ENCODE measurements around the gene AANAT.

DNA sequence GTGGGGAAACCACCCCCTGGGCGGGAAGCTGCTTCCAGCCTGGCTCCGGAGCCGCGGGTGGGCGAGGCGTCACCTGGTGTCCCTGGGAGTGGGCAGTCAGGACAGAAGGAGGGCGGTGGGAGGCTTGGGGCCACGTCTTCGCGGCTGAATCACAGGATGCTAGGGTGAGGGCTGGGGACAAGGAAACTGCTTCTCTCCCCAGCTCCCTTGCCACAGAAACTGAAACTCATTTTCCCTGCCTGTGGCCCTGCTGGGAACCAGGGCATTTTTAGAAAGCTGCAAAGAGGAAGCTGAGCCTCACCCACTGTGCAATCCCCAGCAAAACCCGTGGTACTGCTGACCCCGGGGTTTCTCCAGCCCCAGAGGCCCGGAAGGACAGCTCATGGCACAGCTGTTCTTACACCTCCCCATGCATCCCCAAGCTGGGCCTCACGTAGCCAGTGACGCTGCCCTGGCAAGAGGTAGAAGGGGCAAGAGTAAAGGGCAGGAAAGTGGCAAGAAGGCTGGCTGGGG lies 25.6 kb downstream of the AANAT start:
- TF ChIP-seq, protein P1, sequence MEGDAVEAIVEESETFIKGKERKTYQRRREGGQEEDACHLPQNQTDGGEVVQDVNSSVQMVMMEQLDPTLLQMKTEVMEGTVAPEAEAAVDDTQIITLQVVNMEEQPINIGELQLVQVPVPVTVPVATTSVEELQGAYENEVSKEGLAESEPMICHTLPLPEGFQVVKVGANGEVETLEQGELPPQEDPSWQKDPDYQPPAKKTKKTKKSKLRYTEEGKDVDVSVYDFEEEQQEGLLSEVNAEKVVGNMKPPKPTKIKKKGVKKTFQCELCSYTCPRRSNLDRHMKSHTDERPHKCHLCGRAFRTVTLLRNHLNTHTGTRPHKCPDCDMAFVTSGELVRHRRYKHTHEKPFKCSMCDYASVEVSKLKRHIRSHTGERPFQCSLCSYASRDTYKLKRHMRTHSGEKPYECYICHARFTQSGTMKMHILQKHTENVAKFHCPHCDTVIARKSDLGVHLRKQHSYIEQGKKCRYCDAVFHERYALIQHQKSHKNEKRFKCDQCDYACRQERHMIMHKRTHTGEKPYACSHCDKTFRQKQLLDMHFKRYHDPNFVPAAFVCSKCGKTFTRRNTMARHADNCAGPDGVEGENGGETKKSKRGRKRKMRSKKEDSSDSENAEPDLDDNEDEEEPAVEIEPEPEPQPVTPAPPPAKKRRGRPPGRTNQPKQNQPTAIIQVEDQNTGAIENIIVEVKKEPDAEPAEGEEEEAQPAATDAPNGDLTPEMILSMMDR (tag by site-specific recombination; IDR thresholded peaks at IDR 0.05), result no peak
- TF ChIP-seq, protein P2, sequence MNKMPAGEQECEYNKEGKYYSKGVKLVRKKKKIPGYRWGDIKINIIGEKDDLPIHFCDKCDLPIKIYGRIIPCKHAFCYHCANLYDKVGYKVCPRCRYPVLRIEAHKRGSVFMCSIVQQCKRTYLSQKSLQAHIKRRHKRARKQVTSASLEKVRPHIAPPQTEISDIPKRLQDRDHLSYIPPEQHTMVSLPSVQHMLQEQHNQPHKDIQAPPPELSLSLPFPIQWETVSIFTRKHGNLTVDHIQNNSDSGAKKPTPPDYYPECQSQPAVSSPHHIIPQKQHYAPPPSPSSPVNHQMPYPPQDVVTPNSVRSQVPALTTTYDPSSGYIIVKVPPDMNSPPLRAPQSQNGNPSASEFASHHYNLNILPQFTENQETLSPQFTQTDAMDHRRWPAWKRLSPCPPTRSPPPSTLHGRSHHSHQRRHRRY (tag by site-specific recombination; IDR thresholded peaks at IDR 0.05), result no peak
- TF ChIP-seq ZNF624 (tag by site-specific recombination; IDR thresholded peaks at IDR 0.05) (no peak), ZNF658 (tag by site-specific recombination; IDR thresholded peaks at IDR 0.05) (no peak), ZNF747 (tag by site-specific recombination; IDR thresholded peaks at IDR 0.05) (no peak), ZNF211 (tag by site-specific recombination; IDR thresholded peaks at IDR 0.05; ENCODE audit: low read depth) (no peak), ZNF274 (IDR thresholded peaks at IDR 0.05; ENCODE audit: low read length) (no peak), ZNF274 (tag by site-specific recombination; IDR thresholded peaks at IDR 0.05; ENCODE audit: borderline replicate concordance) (no peak), ZNF221 (tag by site-specific recombination; IDR thresholded peaks at IDR 0.05; ENCODE audit: borderline replicate concordance) (no peak), ZNF324 (tag by site-specific recombination; IDR thresholded peaks at IDR 0.05) (no peak), YY1 (tag by site-specific recombination; IDR thresholded peaks at IDR 0.05) (no peak), ZNF510 (tag by site-specific recombination; IDR thresholded peaks at IDR 0.05; ENCODE audit: insufficient replicate concordance) (no peak)
- TF ChIP-seq, protein P3, sequence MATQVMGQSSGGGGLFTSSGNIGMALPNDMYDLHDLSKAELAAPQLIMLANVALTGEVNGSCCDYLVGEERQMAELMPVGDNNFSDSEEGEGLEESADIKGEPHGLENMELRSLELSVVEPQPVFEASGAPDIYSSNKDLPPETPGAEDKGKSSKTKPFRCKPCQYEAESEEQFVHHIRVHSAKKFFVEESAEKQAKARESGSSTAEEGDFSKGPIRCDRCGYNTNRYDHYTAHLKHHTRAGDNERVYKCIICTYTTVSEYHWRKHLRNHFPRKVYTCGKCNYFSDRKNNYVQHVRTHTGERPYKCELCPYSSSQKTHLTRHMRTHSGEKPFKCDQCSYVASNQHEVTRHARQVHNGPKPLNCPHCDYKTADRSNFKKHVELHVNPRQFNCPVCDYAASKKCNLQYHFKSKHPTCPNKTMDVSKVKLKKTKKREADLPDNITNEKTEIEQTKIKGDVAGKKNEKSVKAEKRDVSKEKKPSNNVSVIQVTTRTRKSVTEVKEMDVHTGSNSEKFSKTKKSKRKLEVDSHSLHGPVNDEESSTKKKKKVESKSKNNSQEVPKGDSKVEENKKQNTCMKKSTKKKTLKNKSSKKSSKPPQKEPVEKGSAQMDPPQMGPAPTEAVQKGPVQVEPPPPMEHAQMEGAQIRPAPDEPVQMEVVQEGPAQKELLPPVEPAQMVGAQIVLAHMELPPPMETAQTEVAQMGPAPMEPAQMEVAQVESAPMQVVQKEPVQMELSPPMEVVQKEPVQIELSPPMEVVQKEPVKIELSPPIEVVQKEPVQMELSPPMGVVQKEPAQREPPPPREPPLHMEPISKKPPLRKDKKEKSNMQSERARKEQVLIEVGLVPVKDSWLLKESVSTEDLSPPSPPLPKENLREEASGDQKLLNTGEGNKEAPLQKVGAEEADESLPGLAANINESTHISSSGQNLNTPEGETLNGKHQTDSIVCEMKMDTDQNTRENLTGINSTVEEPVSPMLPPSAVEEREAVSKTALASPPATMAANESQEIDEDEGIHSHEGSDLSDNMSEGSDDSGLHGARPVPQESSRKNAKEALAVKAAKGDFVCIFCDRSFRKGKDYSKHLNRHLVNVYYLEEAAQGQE (tag by site-specific recombination; IDR thresholded peaks at IDR 0.05), result no peak
- TF ChIP-seq, protein P4, sequence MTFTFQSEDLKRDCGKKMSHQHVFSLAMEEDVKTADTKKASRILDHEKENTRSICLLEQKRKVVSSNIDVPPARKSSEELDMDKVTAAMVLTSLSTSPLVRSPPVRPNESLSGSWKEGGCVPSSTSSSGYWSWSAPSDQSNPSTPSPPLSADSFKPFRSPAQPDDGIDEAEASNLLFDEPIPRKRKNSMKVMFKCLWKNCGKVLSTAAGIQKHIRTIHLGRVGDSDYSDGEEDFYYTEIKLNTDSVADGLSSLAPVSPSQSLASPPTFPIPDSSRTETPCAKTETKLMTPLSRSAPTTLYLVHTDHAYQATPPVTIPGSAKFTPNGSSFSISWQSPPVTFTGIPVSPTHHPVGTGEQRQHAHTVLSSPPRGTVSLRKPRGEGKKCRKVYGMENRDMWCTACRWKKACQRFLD (tag by site-specific recombination; IDR thresholded peaks at IDR 0.05), result no peak

Data from HEK293 (cell line).